Aorta (tissue), 5 donors: Measurements from ENCODE around the gene LSM14A. TPM values are rescaled to one million over a fixed set of nuclear protein-coding genes. Genes with fewer than 3 reads are reported as not detected.
"Not testable (repeated sequence)": the region's sequence is repeated elsewhere in the genome, so short reads cannot be mapped to it uniquely, and the experiment has no call there.

Experiments used
- ATAC-seq: fragments of 200-7000 bp; cut with Tn5 transposase; one replicate; pipeline ENCODE4 v1.9.1; 2022; ENCODE audit warnings: moderate library complexity; ENCODE audit not compliant: low FRiP score
- DNase-seq, 2 donors: peaks; one replicate each; pipeline ENCODE4 v3.0.0-alpha.2; 2020
- H3K27ac ChIP-seq, 2 donors: one replicate each; pipeline ENCODE4 v1.5.1; 2013; ENCODE audit warnings: low read length in 2 of 2, mild to moderate bottlenecking in 2 of 2, moderate library complexity in 2 of 2, control low read depth in 1 of 2, inconsistent platforms in 1 of 2, low read depth in 1 of 2
- H3K27me3 ChIP-seq, 2 donors: one replicate each; pipeline ENCODE4 v1.6.1; 2013; ENCODE audit warnings: control low read depth in 1 of 2, low read length in 1 of 2, mild to moderate bottlenecking in 1 of 2, moderate library complexity in 1 of 2; ENCODE audit not compliant: insufficient read depth in 2 of 2, control insufficient read depth in 1 of 2
- H3K36me3 ChIP-seq, 2 donors: one replicate each; pipeline ENCODE4 v1.6.1; 2013; ENCODE audit warnings: control low read depth in 1 of 2, low read length in 1 of 2, mild to moderate bottlenecking in 1 of 2; ENCODE audit not compliant: insufficient read depth in 2 of 2, control insufficient read depth in 1 of 2
- H3K4me1 ChIP-seq, 2 donors: one replicate each; pipeline ENCODE4 v1.6.1; 2013; ENCODE audit warnings: low read length in 2 of 2, control low read depth in 1 of 2, mild to moderate bottlenecking in 1 of 2, moderate library complexity in 1 of 2; ENCODE audit not compliant: insufficient read depth in 2 of 2, control insufficient read depth in 1 of 2
- H3K4me3 ChIP-seq, 2 donors: one replicate each; pipeline ENCODE4 v1.5.1; 2013; ENCODE audit warnings: low read length in 2 of 2, control low read depth in 1 of 2, mild to moderate bottlenecking in 1 of 2
- H3K9me3 ChIP-seq: one replicate; pipeline ENCODE4 v1.6.1; 2013; ENCODE audit warnings: mild to moderate bottlenecking, low read length; ENCODE audit not compliant: control insufficient read depth
- WGBS, 2 donors: extraction: QIAGEN DNeasy Blood & Tissue Kit; methylation state at CpG; one replicate each; pipeline ENCODE4 v1.1.7; 2013; 5-methylcytosine and 5-hydroxymethylcytosine counted together
- intact Hi-C, 2 donors: fragments of 100-400 bp; cut with DNase I; formaldehyde crosslinking; loops; one replicate each; pipeline versions ENCODE4 v1.14.2 to v1.15.0; 2022
- long read RNA-seq, 2 donors: library from polyadenylated mRNA; unstranded; transcript quantifications; one replicate each; pipeline ENCODE4 v2.0.0, GENCODE V29; 2020 to 2021
- polyA plus RNA-seq, 2 donors: library from polyadenylated mRNA; stranded (reverse); fragments of 200-250 nt; gene quantifications; one replicate each; pipeline ENCODE4 v1.2.3, GENCODE V29; 2013
- total RNA-seq, 2 donors: library from RNA; stranded (reverse); fragmentation: NEBNext Ultra II Directional; extraction: Animal tissue kit (Norgen Biotek cat#: 25700); gene quantifications; one replicate each; pipeline ENCODE4 v1.2.1, GENCODE V29; 2021
- donor health status: healthy with polysubstance abuse.
- donor health status: Bipolar disorder and iron deficiency.
- donor health status: DM: no; HTN: no; CAD: no.
- donor health status: DM: no; HTN: no; CAD: no.
- donor health status: DM: yes; HTN: yes; CAD: no.

The LSM14A gene
- total RNA-seq (100 to 1,000 TPM in 1 of 2 donors, 10 to 100 TPM in 1; 86.5 to 108 TPM), polyA plus RNA-seq (10 to 100 TPM; 80.4 to 88.5 TPM)
- long read RNA-seq, donor 1, transcript LSM14A-201 (11 exons, 3,424 nt): minor isoform, 39 of 147 reads
- long read RNA-seq, donor 1, transcript LSM14A-203 (10 exons, 3,596 nt): major isoform, 45 of 147 reads
- long read RNA-seq, donor 1, partial matches to known transcripts: 32 of 147 reads
- long read RNA-seq, donor 1, other reads (novel, unspliced or antisense): 28 of 147 reads
- long read RNA-seq, donor 2, transcript LSM14A-201 (11 exons, 3,424 nt): minor isoform, 13 of 69 reads
- long read RNA-seq, donor 2, transcript LSM14A-203 (10 exons, 3,596 nt): major isoform, 29 of 69 reads
- long read RNA-seq, donor 2, partial matches to known transcripts: 6 of 69 reads
- long read RNA-seq, donor 2, other reads (novel, unspliced or antisense): 21 of 69 reads

DNA sequence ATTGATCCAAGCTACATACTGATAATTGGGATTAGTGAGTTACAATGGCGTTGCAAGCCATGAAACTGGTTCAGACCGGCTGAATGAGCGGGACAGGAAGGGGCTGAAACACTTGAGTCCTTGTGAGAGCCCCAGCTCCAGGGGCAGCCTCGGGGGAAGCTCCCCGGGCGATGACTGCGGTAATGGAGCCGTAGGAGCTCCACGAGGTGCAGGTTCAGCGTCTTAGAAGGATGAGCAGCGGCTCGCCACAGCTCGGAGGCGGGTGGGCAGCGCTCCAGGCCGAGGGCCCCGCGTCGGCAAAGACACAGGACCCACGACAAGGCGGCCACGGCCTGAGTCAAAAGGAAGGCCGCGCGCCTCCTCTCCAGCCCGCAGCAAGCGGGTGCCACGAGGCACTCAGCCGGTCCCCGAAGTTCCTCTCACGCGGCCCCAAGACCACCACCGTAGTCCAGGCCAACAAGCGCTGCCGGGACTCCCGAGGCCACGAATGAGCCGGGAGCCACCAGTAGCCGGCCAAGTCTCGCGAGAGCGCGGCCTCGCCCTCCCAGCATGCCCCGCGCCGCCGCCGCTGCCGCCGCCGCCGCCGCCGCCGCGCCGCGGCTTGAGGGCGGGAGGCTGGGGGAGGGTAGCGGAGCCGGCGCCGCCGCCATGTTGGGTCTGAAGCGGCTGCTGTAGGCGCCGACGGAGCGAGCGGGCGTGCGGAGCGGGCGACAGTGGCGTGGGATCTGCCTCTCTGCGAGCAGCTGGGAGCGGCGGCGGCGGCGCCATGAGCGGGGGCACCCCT, at the start of gene LSM14A:
TSS of gene LSM14A (plus strand) at position 628 of the 784 bp plus-strand sequence. CDS start at position 767, 139 bp downstream.
- Histone ChIP-seq H3K4me1 (no peaks in the 10 kb centered on the region), H3K27me3 (no peaks in the 10 kb centered on the region), H3K9me3 (no peaks in the 10 kb centered on the region), H3K36me3 (no peaks in the 10 kb centered on the region), H3K27ac (peak within 1 kb of the TSS; percentile 94 to 96), H3K4me3 (peak within 1 kb of the TSS; percentile 90)
- intact Hi-C loops: loop anchor here in 1 of 2 donors (5.0 kb wide), 1 partner anchor 650 kb away; the partner anchor contains the start of gene PEPD
- ATAC-seq (peak; percentile 97), DNase-seq (peak; percentile 96 to 97)
- WGBS, 2 donors: 0% methylated on average over 43 to 83 of the region's 83 CpGs

DNA sequence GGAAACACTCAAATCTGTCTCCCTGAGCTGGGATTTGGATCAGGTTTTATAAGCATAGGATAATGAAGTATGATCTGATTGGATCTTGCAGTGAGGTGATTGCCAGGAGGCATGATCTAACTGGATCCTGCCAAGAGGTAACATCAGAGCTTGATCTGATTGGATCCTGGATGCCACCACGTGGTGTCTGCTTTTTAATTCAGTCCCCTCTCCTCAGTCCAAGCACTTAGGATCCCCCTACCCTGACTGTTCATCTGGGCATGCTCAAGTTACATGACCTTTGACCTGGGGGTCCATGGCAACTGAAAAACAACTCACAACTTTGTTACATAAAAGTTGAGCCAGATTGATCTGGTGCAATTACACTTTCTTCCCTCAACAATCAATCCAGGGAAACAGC, 47.5 kb upstream of the LSM14A start:
- ATAC-seq: no peak
- Histone ChIP-seq H3K4me1 (no peaks in the 10 kb centered on the region), H3K27me3 (no peaks in the 10 kb centered on the region), H3K36me3 (no peaks in the 10 kb centered on the region), H3K27ac (no peak overlapping the region), H3K9me3 (no peaks in the 10 kb centered on the region), H3K4me3 (no peak overlapping the region)
- no peak for DNase-seq
- intact Hi-C loops: no loop called here
- 3 to 7% methylated on average over 1 of the region's 1 CpG for WGBS, 2 donors

DNA sequence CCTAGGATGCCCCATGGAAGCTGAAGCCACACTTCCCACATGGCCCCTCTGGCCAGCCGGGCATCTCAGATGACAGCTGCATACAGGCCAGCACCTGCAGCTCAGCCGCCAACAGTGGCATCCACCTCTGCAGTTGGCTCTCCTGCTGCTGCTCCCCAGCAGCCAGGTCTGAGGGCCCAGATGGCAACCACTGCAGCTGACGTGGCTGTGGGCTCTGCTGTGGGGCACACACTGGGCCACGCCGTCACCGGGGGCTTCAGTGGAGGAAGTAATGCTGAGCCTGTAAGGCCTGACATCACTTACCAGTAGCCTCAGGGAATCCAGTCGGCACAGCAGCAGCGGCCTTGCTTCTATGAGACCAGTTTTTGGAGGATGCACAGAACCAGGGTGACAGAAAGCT, 45.3 kb upstream of the LSM14A start:
- no peaks in the 10 kb centered on the region for H3K27me3 ChIP-seq
- 75 to 79% methylated on average over 8 of the region's 8 CpGs for WGBS, 2 donors
- no peak overlapping the region for H3K4me3 ChIP-seq
- no peak overlapping the region for H3K27ac ChIP-seq
- H3K9me3 ChIP-seq: no peaks in the 10 kb centered on the region
- H3K4me1 ChIP-seq: no peaks in the 10 kb centered on the region
- intact Hi-C loops: no loop called here
- H3K36me3 ChIP-seq: no peaks in the 10 kb centered on the region
- no peak for ATAC-seq
- no peak for DNase-seq

DNA sequence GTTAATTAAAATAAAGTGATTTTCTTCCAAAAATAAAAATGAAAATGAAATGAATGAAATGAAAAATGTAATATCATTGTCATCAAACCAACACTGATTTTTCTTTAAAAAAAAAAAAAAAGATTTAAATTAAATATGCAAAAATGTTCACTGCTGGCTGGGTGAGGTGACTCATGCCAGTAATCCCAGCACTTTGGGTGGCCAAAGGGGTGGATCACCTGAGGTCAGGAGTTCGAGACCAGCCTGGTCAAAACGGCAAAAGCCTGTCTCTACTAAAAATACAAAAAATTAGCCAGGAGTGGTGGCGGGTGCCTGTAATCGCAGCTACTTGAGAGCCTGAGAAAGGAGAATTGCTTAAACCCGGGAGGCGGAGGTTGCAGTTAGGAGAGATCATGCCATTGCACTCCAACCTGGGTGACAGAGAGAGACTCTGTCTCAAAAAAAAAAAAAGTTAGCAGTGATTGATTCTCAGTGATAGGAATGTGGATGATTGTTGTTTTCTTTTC, 44.6 kb upstream of the LSM14A start:
- intact Hi-C loops: no loop called here
- no peaks in the 10 kb centered on the region for H3K4me1 ChIP-seq

DNA sequence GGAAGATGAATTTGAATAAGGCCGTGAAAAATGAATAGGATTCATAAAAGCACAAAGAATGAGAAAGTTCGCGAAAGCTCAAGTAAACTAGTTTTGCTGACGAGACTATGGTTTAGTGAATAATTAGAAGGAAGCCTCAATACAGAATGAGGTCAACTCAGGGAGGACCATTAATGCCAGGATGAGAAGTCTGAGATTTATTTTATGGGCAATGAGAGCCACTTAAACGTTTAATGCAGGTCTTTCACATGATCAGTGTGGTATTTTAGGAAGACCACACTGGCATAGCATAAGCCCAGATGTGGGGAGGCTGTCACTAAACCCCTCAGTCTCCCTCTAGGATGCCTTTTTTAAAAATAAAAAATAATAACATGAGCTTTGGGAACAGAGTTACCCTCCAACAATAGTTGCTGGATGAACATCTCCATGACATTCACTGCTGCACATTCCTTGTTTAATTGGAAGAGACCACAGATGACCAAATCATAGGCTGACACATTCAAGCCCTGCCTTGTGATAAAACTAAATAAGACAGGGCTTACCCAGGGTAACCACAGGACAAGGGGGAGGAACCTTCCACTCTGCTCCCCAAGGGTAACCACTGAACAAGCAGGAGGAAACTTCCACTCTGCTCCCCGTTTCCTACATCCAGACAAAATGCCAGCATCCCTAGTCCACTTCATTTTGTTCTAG, 43.6 kb upstream of the LSM14A start:
- 64 to 79% methylated on average over 6 of the region's 6 CpGs for WGBS, 2 donors
- ATAC-seq (no peak), DNase-seq (no peak)
- no peaks in the 10 kb centered on the region for H3K4me1 ChIP-seq
- H3K27ac ChIP-seq: no peak overlapping the region
- H3K4me3 ChIP-seq: no peak overlapping the region
- no peaks in the 10 kb centered on the region for H3K9me3 ChIP-seq
- H3K27me3 ChIP-seq: no peaks in the 10 kb centered on the region
- H3K36me3 ChIP-seq: no peaks in the 10 kb centered on the region
- intact Hi-C loops: no loop called here

More for the DNA sequence above, 44.6 kb upstream of the LSM14A start:
- H3K27ac ChIP-seq: no peak overlapping the region
- ATAC-seq: no peak
- no peak overlapping the region for H3K4me3 ChIP-seq
- WGBS, 2 donors: 80 to 86% methylated on average over 6 of the region's 6 CpGs
- no peaks in the 10 kb centered on the region for H3K27me3 ChIP-seq
- H3K9me3 ChIP-seq: no peaks in the 10 kb centered on the region
- DNase-seq: no peak
- no peaks in the 10 kb centered on the region for H3K36me3 ChIP-seq

DNA sequence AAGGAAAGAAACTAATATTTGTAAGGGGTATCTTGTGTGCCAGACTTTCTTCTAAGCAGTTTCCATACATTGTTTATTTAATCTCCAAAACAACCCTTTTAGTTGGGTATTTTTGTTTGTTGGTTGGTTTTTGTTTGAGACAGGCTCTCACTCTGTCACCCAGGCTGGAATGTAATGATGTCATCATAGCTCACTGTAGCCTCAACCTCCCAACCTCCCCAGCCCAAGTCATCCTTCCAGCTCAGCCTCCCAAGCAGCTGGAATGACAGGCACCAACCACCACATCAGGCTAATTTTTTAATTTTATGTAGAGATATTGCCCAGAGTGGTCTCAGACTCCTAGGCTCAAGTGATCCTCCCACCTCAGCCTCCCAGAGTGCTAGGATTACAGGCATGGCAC, 41.2 kb upstream of the LSM14A start:
- H3K9me3 ChIP-seq: no peaks in the 10 kb centered on the region
- H3K27me3 ChIP-seq: no peaks in the 10 kb centered on the region

DNA sequence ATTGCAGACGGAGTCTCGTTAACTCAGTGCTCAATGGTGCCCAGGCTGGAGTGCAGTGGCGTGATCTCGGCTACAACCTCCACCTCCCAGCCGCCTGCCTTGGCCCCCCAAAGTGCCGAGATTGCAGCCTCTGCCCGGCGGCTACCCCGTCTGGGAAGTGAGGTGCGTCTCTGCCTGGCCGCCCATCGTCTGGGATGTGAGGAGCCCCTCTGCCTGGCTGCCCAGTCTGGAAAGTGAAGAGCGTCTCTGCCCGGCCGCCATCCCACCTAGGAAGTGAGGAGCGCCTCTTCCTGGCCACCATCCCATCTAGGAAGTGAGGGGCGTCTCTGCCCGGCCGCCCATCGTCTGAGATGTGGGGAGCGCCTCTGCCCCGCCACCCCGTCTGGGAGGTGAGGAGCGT, 40.2 kb upstream of the LSM14A start:
- DNase-seq, intact Hi-C loops, H3K27ac ChIP-seq, H3K9me3 ChIP-seq, ATAC-seq, H3K4me3 ChIP-seq, H3K27me3 ChIP-seq, H3K4me1 ChIP-seq, H3K36me3 ChIP-seq: not testable (repeated sequence)
- WGBS, 2 donors: 94 to 96% methylated on average over 18 to 24 of the region's 24 CpGs

More for the DNA sequence above, 41.2 kb upstream of the LSM14A start:
- no peaks in the 10 kb centered on the region for H3K36me3 ChIP-seq
- H3K4me1 ChIP-seq: no peaks in the 10 kb centered on the region
- ATAC-seq (no peak), DNase-seq (no peak)
- intact Hi-C loops: no loop called here
- H3K4me3 ChIP-seq: no peak overlapping the region
- no peak overlapping the region for H3K27ac ChIP-seq

DNA sequence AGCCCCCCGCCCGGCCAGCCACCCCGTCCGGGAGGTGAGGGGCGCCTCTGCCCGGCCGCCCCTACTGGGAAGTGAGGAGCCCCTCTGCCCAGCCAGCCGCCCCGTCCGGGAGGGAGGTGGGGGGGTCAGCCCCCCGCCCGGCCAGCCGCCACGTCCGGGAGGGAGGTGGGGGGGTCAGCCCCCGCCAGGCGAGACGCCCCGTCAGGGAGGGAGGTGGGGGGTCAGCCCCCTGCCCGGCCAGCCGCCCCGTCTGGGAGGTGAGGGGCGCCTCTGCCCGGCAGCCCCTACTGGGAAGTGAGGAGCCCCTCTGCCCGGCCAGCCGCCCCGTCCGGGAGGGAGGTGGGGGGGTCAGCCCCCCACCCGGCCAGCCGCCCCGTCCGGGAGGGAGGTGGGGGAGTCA, 39.6 kb upstream of the LSM14A start:
- H3K36me3 ChIP-seq, intact Hi-C loops, ATAC-seq, H3K9me3 ChIP-seq, H3K27ac ChIP-seq, H3K4me1 ChIP-seq, DNase-seq, H3K27me3 ChIP-seq, H3K4me3 ChIP-seq: not testable (repeated sequence)
- 91 to 93% methylated on average over 6 to 30 of the region's 32 CpGs for WGBS, 2 donors
